A549 treated with AZD9567 at 1 μM for 4 hours (cell line): ENCODE measurements around the gene METTL16. TPM values are rescaled to one million over a fixed set of nuclear protein-coding genes. Genes with fewer than 3 reads are reported as not detected.

ENCODE experiments used
- total RNA-seq: library from RNA; stranded (reverse); fragments of 200-300 nt; extraction: Qiagen RNA extraction; gene quantifications from 5 replicates; pipeline ENCODE4 v1.2.3, GENCODE V29; 2022; ENCODE audit not compliant: insufficient read depth

METTL16 gene
- total RNA-seq, result 30.9 to 31.3 TPM (median 31.1 TPM) in 5 replicates

GRCh38 chr17:2511462-2512369 lies at the start of gene METTL16:
Gene METTL16, minus strand, starts transcription at chr17:2511888. Its CDS starts 9,557 bp downstream, at chr17:2502331.

GRCh38 chr17:2400877-2401425 lies 110.7 kb downstream of the METTL16 start, which contains the start of gene MNT:
Gene MNT, minus strand, starts transcription at chr17:2401060. Its CDS starts 348 bp downstream, at chr17:2400712.

Other genes with a start within 250 kb of the METTL16 start
- 23.6 to 35.3 TPM (median 24.5 TPM) in 5 replicates for gene SMG6, start 208.1 kb downstream of the METTL16 start, total RNA-seq
- gene SRR, start 207.9 kb downstream of the METTL16 start, total RNA-seq, result 7.6 to 19.8 TPM (median 9.5 TPM) in 5 replicates
- 57.9 to 77.6 TPM (median 61.3 TPM) in 5 replicates for gene TSR1, start 175.4 kb downstream of the METTL16 start, total RNA-seq
- 39.3 to 49.6 TPM (median 44.7 TPM) in 5 replicates for gene SGSM2, start 174.4 kb downstream of the METTL16 start, total RNA-seq
- gene MNT, start 110.8 kb downstream of the METTL16 start, total RNA-seq, result 11.5 to 18.2 TPM (median 16.1 TPM) in 5 replicates
- gene PAFAH1B1, start 81.8 kb upstream of the METTL16 start, total RNA-seq, result 185 to 253 TPM (median 197 TPM) in 5 replicates
- 116 to 130 TPM (median 124 TPM) in 5 replicates for gene CLUH, start 199.9 kb upstream of the METTL16 start, total RNA-seq
- 0.09 to 0.16 TPM (median 0.16 TPM) in 4 of 5 replicates, not detected in the other for gene CCDC92B, start 237.8 kb upstream of the METTL16 start, total RNA-seq